ENCODE data around the gene LCAT.

GRCh38 chr16:67936880-67937605, 6.9 kb downstream of the LCAT start:
- TF ChIP-seq POLR2A (IDR thresholded peaks at IDR 0.05): no peak
- no peak for TF ChIP-seq CTCF (IDR thresholded peaks at IDR 0.05)

All from right lobe of liver (tissue), 4 donors.